NCI-H2081 treated with DMSO at 0.1 percent for 48 hours (cell line): ENCODE measurements around the gene CHRM4.

ENCODE experiments used
- DNase-seq: peaks from one replicate; lab custom pipeline; 2025; lab: John Stamatoyannopoulos, UW

Gene CHRM4

DNA sequence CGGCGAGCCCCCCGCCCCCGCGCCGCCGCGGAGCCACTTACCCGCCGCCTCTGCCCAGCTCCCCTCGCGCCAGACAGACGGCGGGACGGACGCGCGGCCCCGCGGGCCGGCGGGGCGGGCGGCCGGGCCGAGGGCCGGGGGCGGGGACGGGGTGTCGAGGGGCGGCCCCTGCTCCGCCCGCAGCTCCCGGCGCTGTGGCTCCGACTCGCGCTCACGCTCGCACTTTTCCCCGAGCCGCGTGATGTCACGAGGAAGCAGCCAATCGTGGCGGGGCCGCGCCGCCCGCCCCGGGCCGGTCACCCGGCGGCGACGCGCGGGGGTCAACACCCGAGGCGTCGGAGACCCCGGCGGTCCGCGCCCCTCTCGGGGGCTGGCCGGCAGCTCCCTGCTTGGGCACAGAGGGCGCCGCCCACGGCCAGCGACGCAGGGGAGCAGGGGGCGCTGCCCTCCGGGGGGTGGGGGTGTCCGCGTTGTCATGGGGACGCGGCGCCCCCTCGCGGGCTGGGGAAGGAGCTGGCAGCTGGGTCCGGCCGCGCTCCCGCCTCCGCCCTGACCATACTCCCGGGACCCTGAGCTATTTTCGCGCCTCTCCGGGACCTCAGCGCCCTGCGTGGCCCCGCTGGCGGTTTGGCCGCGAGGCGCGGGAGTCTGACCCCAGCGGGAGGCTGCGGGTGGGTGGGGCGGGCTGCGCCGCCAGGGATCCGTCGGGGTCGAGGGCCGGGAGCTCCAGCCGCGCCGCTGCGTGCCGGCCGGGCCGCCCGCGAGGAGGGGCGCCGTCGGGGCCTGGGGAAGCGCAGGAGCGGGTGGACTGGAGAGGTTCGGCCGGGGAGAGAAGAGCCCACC is at the start of gene CHRM4:
CHRM4 (minus strand) TSS at position 199 of the 843 bp plus-strand sequence. CDS start 5,219 bp downstream, outside the sequence.
- DNase-seq, result no peak

DNA sequence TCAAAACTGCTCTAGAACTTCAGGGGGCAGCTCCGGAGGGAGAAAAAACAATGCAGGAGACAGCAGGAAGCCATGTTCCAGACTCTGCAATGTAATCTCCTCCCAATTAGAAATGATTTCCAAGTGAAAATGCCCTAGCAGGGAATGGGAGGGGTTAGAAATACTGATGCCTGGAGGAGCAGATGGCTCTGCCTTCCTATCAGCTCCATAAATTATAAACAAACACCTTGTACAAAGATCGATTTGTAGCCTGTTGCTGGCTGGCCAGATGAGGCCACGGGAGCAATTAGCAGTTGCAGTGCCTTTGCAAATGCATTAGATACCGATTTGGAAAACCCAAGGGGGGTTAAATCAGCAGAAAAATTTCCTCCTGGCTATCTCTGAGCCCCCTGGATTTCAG is 46.6 kb upstream of the CHRM4 start:
- DNase-seq, result no peak

DNA sequence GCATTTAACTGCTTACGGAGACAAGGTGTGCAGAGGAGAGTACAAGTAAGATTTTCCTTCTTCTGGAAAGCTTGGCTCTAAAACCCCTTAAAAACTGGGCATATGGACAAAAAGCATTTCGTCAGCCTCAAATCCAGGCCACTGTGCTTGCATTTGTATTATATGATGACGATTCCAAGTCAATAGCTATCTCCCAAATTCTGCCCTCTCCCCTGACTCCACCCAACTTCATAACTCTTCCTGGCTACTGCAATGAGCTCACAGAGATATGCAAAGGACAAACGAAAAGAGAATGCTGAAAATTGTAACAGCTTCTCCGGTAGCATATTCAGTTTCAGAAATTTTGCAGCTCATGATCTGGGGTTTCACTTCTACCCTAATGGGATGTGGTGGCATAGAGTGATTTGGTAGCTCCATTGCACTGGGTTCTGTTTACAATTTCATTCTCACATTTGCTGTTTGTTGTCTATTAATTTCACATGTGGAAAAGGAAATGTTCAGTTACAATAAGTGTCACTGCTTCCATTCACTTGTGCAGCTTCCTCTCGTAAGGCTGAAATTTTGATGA is 45.6 kb upstream of the CHRM4 start:
- no peak for DNase-seq

DNA sequence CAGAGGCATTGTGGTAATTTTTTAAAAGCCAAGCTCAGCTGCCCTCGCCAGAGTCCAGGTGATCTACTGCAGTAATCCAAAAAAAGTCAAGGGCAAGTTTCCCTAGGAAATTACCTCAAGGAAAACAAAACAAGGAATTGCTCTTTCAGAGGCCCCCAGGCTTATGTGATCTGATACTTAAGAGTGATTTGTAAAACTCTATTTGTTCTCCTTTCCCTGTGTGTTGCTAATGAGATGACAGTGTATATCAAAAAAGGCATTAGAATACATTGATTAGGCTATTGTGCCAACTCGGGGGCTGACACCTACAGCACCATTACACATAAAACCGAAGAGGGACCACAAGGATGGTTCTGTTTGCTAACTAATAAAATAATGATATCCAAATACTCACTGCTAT is 44.5 kb upstream of the CHRM4 start:
- no peak for DNase-seq

DNA sequence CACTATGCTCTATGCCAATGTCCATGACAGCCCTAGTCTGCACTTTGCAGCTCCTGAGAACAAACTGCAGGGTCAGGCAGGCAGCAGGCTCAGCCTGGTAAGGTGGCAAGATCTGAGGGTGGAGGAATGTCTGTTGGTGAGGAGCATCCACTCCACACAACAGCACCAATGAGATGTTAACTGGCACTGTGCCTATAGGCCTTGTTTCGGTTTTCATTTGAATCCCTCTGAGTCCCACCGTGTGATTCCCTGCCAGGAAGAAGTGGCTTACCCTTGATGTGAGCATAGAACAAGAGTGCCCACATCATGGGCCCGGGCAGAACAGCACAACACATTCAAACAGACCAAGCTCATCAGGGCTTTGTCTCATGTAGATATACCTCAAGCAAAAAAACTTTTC is 44.1 kb upstream of the CHRM4 start:
- no peak for DNase-seq

DNA sequence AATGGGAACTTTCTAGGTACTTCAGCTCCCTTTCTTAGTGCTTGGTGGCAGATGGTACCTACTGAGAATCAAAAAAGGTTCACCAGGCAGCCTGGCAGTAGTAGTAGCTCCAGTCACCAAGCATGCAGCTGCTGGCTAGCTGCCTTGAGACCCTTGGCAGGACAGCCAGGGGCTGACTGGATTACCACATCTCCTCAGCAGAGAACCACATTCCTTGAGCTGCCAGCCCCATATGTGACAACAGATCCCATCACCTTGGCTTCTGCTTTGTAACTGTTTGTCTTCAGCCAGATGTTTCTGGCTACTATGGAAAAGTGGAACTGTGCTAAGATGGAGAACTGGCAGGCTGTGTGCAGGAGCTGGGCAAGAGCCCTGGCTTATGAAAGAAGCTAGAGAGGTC is 39.6 kb upstream of the CHRM4 start:
- DNase-seq, result no peak

DNA sequence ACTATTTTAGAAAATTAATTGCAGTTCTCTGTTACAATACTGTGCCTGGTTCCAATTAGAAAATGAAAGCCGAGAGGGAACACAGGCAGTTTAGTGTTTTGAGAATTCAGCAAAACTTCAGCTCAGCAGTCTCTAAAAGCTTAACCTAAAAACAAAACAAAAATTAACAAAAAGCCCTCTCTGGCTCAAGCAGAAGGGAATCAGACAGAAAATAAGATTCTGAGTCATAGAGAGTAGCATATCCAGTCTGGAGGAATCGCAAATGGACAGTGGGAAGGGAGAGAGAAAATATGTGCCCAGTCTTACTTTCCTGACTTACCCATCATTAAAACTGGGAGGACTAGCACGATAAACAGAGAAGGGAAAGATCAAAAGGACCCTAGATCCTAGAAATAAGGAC is 38.1 kb upstream of the CHRM4 start:
- no peak for DNase-seq

DNA sequence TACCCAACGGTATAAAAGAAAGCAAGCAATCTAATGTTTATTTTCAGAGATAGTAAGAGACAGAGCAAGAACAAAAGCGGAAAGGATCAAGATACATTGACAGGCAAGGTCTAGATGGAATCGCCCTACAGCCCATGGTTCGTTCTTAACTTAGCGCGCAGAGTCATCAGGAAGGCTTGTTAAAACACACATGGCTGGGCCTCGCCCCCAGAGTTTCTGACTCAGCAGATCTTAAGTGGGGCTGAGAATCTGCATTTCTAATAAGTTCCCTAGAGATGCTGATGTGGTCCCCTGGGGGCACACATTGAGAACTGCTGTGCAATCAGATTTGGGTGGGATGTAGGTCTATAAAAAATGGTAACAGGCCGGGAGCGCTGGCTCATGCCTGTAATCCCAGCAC is 35.8 kb upstream of the CHRM4 start:
- DNase-seq, result no peak

DNA sequence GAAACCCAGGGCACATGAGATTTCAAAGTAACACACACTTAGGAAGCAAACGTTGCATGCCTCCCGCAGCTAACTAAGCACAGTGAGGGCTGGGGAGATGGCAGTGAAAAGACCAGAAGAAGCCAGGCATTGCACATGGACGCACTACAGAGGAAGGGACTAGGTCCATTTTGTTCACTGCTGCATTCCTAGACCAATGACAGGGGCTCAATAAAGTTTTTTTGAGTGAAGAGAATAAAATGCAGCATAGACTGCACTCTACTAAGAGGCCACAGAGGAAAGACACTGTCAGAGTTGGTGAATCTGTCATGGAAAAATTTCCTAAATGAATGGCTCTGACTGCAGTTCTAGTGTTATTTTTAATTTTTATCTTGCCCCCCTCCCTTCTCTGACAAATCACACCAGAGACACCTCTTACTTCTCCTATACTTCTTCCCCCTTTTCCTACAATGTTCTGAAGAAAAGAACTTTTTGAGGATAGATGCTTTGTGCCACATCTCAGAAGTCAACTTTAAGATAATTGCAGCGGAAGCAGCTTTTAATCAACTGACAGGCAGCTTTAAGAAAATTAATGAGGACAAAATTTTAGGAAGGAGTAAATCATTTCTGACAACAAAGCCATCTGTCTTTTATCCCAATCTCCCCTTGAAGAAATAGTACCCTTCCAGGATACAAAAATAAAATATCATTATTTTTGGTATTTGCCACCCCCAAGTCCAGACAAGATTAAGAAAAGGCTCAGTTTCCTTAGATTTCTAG is 34.8 kb upstream of the CHRM4 start:
- DNase-seq, result no peak

DNA sequence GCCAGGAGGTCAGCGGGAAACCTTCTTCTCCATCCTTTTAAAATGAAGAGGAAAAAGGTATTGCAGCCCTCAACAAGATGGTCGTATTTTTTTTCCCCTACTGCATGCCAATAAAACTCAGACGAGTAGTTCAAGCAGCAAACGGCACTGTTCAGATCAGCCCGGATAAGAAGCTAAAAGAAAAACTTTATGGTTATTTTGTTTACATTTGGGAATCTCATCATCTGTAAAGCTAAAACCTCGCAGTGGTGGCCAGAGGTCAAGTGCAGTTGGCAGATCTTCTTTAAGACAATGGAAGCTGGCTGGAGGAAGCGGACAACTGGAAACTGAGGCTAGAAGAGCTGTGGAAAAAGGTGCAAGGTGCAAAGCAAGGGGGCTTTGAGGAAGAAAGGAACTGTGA is 31.0 kb upstream of the CHRM4 start:
- DNase-seq, result no peak

DNA sequence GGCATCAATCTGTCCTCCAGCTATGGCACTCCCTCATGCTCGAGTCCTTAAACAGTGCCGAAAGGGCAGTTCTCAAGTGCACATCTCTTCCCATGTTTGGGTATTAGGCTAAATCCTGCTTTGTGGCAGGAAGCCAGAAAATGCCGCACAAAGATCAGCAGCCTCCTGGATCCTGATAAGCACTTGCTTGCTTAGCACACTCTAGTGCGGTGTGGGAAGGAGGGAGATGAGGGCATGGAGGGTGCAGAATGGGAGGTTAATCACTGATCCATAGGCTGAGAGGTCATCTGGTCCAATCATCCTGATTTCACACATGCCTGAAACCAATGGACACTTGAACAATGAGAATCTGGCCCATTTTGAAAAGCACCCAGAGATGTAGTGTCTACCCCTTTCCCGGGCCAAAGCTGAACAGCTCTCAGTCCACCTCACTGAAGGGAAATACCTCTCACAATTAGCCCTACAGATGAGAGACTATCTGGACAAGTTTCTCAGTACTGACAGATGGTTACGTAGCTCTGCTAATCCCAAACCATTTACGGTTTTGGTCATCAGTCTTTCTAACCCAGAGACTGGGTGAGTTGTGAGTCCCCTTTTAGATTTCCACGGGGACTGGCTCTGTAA is 29.8 kb upstream of the CHRM4 start:
- DNase-seq, result no peak

DNA sequence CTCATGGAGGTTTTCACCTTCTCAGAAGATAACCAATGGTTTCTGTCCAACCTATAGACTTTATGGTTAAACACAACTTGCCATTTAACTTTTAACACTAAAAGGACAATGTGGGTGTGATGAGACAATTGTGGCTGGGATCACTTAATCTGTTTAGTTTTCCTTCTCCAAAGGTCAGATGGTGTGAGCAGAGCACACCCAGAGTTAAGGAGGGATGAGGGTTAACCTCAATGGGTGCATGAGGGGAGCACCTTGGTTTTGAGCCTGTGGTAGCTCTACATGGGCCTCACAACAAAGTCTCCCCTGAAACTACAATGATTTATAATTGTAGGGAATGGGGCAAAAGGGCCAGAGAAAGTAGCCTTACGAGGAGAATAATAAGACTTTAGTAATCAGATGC is 28.9 kb upstream of the CHRM4 start:
- no peak for DNase-seq

DNA sequence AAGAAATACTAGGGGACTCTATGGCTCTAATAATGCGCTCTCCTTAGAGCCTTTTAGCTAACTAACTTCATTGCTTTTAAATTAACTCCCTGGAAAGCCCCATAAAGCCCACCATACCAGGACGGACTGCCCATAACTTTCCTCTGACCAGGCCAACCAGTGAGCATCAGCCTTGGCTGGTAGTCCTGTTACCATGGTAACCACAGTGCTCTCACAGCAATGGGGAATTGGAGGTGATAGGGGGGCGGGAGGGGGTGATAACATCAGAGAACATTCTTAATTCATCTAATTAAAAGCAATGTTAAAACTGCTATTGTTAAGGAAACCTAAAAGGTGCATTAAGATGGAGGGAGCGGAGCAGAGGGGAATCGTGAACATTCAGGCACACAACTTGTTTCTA is 27.2 kb upstream of the CHRM4 start:
- DNase-seq, result no peak

DNA sequence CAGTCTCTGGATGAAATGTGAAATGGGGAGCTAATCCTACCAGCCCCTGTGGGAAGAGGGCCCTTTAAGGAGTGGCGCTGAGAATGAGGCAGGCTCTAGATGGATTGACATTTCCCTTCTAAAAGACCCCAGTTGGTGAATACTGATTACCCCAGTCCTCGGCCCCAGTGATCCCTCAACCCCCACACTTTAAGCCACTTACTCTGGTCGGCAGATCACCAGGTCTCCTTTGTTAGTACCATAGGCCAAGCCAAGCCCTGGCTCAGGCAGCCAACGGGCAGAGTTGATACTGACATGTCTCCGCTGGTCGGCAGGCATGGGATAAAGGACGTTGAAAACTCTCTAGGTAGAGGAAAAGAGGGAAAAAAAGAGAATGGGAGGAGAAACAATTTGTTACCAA is 26.1 kb upstream of the CHRM4 start:
- DNase-seq, result no peak

DNA sequence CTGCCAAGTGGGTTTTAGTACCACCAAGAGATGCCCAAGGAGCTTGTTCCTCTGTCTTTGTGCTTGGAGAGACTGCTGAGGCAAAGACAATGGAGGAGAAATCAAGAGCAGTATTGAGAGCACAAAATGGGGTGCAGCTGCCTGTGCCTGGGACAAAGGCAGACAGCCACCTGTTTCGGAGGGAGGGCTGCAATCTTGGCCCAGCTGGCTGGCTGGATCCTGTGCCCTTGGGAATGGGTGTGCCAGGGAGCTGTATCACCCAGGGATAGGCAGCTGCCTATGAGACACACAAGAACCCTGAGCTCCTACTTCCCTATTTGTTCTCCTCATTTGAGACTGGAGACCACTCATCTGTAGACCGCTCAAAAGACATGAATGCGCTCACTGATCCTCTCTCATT is 23.3 kb upstream of the CHRM4 start:
- peak; percentile 78 for DNase-seq

DNA sequence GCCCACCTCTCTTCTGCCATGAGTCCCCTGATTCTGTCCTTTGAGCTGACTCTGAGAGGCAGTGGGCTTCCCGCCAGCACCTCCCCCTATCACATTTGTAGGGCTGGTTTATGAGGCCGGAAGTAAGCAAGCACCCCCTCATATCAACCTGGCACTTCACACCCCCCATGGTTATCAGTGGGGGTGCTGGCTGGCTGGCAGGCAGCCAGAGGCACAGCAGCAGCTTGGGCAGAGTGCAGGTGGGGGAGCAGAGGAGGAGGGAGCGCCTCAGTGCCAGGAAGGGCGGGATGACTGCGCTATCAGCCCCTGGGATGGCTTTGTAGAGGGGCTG is 22.9 kb upstream of the CHRM4 start:
- peak; percentile 98 for DNase-seq

DNA sequence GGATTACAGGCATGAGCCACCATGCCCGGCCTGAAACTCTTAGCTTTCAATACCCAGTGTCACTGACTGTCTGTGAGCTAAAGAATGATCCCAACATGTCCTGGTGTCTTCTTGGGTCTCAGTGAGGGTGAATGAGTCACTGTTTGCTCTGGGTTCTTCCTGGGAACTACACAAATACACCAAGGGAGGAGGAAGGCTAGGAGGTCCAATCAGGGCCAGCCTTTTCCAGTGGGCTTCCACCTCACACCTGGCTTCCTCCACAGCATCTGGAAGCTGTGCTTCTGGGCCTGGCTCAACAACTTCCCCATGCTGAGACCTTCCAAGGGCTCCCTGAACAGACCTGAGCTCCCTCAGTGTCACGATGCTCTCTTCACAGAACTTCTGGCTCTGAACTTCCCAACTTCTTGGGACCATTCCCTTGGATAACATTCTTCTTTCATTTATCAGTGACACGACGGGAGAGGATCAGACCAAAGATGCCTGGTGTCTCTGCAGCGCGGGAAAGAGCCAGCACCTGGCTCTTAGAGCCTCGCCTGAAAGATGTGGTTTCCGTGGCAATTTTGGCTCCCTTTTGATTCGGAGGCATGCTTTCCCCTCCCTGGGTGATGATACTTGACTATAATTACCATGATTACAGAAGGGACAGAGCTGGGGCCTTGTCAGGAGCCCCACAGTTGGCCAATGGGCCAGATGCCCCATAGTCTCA is 22.3 kb upstream of the CHRM4 start:
- DNase-seq, result peak; percentile 98

DNA sequence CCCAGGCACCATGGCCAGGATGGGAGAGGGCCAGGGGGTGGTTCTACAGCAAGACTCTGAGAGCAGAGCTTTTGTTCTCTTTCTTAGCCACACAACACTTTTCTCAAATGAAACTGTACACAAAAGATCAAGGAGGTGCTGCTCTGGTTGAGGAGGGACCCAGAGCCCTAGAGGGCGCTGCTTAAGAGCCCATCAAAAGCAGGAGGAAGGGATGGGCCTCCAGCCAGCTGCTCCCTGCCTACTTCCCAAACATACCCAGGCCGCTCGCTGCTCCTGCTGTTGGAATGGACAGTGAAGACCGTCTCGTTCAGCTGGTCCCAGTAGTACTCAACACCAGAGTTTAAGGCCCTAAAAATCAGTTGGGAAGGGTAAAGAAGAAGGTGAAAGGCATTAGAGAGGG is 18.4 kb upstream of the CHRM4 start:
- DNase-seq, result no peak

DNA sequence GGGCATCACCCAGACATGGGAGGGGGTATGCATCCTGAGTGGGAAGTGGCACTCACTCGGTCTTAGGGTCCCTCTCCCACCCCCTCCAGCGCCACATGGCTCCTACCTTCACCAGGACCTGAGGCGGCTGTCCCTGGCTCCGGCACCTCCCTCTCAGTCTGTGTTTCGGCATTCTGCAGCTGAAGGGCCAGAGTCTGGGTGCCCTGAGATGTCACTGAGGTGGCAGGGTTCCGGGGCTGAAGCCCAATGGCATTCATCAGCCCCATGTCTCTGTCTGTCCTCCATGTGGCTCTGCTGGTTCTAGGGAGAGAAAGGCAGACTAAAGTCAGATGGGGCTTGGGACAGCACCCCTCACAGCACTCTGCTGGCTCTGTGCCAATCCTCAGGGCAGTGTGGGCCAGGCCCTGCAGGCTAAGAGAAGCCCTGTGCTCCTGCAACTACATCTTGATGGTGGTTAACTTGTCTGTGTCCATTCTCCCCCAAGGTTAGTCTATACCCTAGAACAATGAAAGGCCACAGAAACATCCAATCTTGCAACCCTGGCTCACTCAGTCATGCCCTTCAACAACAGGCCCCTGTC is 16.9 kb upstream of the CHRM4 start:
- no peak for DNase-seq

DNA sequence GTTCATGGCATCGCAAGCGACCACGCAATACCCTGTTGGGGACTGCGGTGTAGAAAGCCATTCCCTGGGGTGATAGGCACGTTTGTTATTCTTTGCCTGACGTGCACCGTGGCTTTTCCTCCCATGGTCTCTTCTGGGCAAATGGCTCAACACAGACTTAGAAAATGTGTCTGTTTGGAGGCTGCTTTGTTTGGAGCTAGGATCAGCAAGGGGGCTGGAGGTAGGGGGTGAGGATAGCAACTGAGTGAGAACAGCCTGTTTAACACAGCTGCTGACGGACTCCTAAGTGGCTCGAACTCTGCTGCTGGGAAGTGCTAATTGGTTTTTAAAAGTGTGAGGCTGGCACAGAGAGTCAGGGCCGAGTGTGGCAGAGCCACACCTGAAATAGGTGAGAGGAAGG is 16.1 kb upstream of the CHRM4 start:
- DNase-seq, result no peak

DNA sequence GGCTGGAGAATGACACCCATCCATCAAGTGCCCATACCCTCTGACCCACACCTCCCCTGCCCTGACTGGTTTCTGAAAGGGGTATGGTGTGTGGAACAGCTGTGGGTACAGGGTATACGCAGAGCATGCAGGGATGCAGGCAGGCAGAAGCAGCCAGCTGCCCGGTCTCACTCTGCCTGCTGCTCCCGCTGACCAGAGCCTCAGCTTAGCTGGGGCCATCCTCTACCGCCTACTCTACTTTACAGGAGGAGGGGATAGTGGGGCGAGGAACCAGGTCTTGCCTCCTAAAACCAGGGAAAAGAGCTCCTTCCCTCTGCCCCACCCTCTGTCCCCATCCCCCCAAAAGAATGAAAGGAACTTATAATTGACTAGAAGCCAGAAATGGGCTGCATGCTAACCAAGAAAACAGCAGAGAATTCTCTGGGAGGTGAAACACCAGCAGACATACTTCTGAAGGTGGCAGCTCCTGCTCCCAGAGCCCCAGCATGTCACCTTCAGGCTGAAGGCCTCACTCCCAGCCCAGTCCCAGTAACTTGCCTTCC is 13.0 kb upstream of the CHRM4 start:
- DNase-seq, result no peak
